Endothelial cell of umbilical vein (primary cell): Measurements from ENCODE around the gene POLR2F. TPM values are rescaled to one million over a fixed set of nuclear protein-coding genes. Genes with fewer than 3 reads are reported as not detected.
A peak's percentile ranks its signal among the peaks of the same experiment; 100 is the strongest.

ENCODE experiments used
- BruUV-seq: library from RNA; stranded (reverse); fragments of 400-500 nt; replicated peaks from 2 replicates; lab custom pipeline; 2021; lab: Mats Ljungman, UMichigan
- CTCF ChIA-PET: fragments of 300-600, 350-600 bp; sonication (Branson Sonifier 250); formaldehyde crosslinking; loops from one replicate; lab custom pipeline; 2021; ENCODE audit warnings: antibody characterized with exemption, inconsistent platforms; lab: Charles Lee
- POLR2A ChIA-PET: fragments of 300-600, 350-600 bp; sonication (Branson Sonifier 250); formaldehyde crosslinking; loops from one replicate; lab custom pipeline; 2021; ENCODE audit warnings: antibody characterized with exemption, inconsistent platforms; lab: Charles Lee
- DNase-seq: peaks from one replicate; pipeline ENCODE4 v3.0.0-alpha.2; 2011; ENCODE audit warnings: low read depth, low spot score
- FAIRE-seq: peaks from 2 replicates; lab custom pipeline; 2011; peaks lifted over from hg19 to GRCh38; lab: Jason Lieb, UNC
- H2AFZ ChIP-seq: 2 replicates; pipeline ENCODE4 v1.6.0; 2012; ENCODE audit warnings: low read depth, low read length, control low read depth, inconsistent platforms
- H3K27ac ChIP-seq: 2 replicates; pipeline ENCODE4 v1.5.1; 2011; ENCODE audit warnings: low read depth, mild to moderate bottlenecking, control low read depth, low read length, moderate library complexity; ENCODE audit not compliant: insufficient read depth
- H3K27me3 ChIP-seq, 2 experiments: 2 replicates each; pipeline versions ENCODE4 v1.6.0 to v1.6.1; 2011; ENCODE audit warnings: low read length in 2 of 2, mixed read lengths in 1 of 2; ENCODE audit not compliant: control insufficient read depth in 2 of 2, insufficient read depth in 2 of 2
- H3K36me3 ChIP-seq, 2 experiments: 2 replicates in 1 of 2; 3 replicates in 1 of 2; pipeline ENCODE4 v1.5.1; 2011; ENCODE audit warnings: low read length in 2 of 2, mild to moderate bottlenecking in 1 of 2, moderate library complexity in 1 of 2; ENCODE audit not compliant: control insufficient read depth in 2 of 2, insufficient read depth in 2 of 2; ENCODE audit errors: extremely low read depth in 1 of 2
- H3K4me1 ChIP-seq: 3 replicates; pipeline ENCODE4 v1.5.1; 2011; ENCODE audit warnings: mild to moderate bottlenecking, low read length; ENCODE audit not compliant: control insufficient read depth, insufficient read depth; ENCODE audit errors: extremely low read depth
- H3K4me2 ChIP-seq: 2 replicates; pipeline ENCODE4 v1.6.1; 2011; ENCODE audit warnings: low read length, control low read depth, mixed read lengths; ENCODE audit not compliant: insufficient read depth
- H3K4me3 ChIP-seq, 3 experiments: fragments of 200-600 bp in 1 of 3; sonication (generic), shearing (Covaris generic) in 1 of 3; replicated peaks in 1 of 3; 2 replicates each; pipeline ENCODE4 v1.5.1; 2011 to 2016; ENCODE audit warnings: control low read depth in 3 of 3, low read length in 3 of 3, mild to moderate bottlenecking in 2 of 3, inconsistent platforms in 1 of 3, low read depth in 1 of 3, moderate library complexity in 1 of 3; ENCODE audit not compliant: insufficient read depth in 1 of 3
- H3K79me2 ChIP-seq: 2 replicates; pipeline ENCODE4 v1.6.0; 2012; ENCODE audit warnings: low read length, inconsistent platforms; ENCODE audit not compliant: control insufficient read depth, insufficient read depth
- H3K9ac ChIP-seq: replicated peaks from 2 replicates; pipeline ENCODE3; 2011; ENCODE audit warnings: low read length, control low read depth; ENCODE audit not compliant: insufficient read depth; ENCODE audit errors: extremely low read depth
- H3K9me1 ChIP-seq: replicated peaks from 3 replicates; pipeline ENCODE4 v1.6.0; 2011; ENCODE audit warnings: mild to moderate bottlenecking, low read length; ENCODE audit not compliant: control insufficient read depth, insufficient read depth; ENCODE audit errors: extremely low read depth
- H3K9me3 ChIP-seq: replicated peaks from 2 replicates; pipeline ENCODE4 v1.5.1; 2012; ENCODE audit warnings: low read length, inconsistent platforms; ENCODE audit not compliant: control insufficient read depth, insufficient read depth
- H4K20me1 ChIP-seq: replicated peaks from 2 replicates; pipeline ENCODE3; 2011; ENCODE audit warnings: mild to moderate bottlenecking, low read length; ENCODE audit not compliant: control insufficient read depth, insufficient read depth; ENCODE audit errors: extremely low read depth
- EZH2 ChIP-seq: IDR thresholded peaks from 2 replicates; pipeline ENCODE4 v1.6.1; 2012; ENCODE audit warnings: borderline replicate concordance, low read depth, mild to moderate bottlenecking, moderate library complexity, low read length, inconsistent platforms; ENCODE audit not compliant: severe bottlenecking
- GATA2 ChIP-seq: IDR thresholded peaks from 2 replicates; pipeline ENCODE4 v1.7.0; 2011; ENCODE audit warnings: low read depth, mild to moderate bottlenecking, moderate library complexity, mixed read lengths, low read length; ENCODE audit not compliant: insufficient read length, insufficient read depth
- POLR2A ChIP-seq: IDR thresholded peaks from 2 replicates; pipeline ENCODE4 v1.6.1; 2012; ENCODE audit warnings: low read depth, mild to moderate bottlenecking, control low read depth, low read length
- POLR2AphosphoS5 ChIP-seq: IDR thresholded peaks from 2 replicates; pipeline ENCODE4 v1.6.1; 2012; ENCODE audit warnings: low read depth, mild to moderate bottlenecking, control low read depth, low read length, moderate library complexity; ENCODE audit not compliant: insufficient read depth
- dilution Hi-C: fragments of 300-500 bp; cut with MboI; formaldehyde crosslinking; loops from one replicate; pipeline ENCODE4 v1.15.0; 2019; ENCODE audit warnings: low sequenced_read_pairs; ENCODE audit not compliant: extremely low pct_ligation_motif_present
- intact Hi-C: fragments of 100-400 bp; cut with micrococcal nuclease; formaldehyde crosslinking; loops from one replicate; pipeline ENCODE4 v1.10.0; 2022
- polyA plus RNA-seq, 4 experiments: library from polyadenylated mRNA; depleted of rRNA in 3 of 4; stranded (reverse) in 3 of 4; unstranded in 1 of 4; fragments of >200 nt; gene quantifications; 2 replicates each; pipeline versions ENCODE4 v1.2.1 to v1.2.3, GENCODE V29; 2011 to 2012; ENCODE audit warnings: missing spikeins in 1 of 4
- total RNA-seq: library from RNA; stranded (reverse); gene quantifications from 2 replicates; pipeline ENCODE4 v1.2.3, GENCODE V29; 2021
- TF ChIP-seq, protein P1 (sequence below), 2 donors: IDR thresholded peaks; 1 replicate in 1 of 2; 2 replicates in 1 of 2; pipeline ENCODE4 v1.5.1; 2011; ENCODE audit warnings: low read length in 2 of 2, mild to moderate bottlenecking in 2 of 2, moderate library complexity in 2 of 2, control low read depth in 1 of 2, inconsistent platforms in 1 of 2, low read depth in 1 of 2; ENCODE audit not compliant: insufficient read depth in 1 of 2; ENCODE audit errors: extremely low read depth in 1 of 2

The POLR2F gene
- total and polyA plus RNA-seq, 2 donors (not counting 3 experiments of a cell fraction or from before 2014, with no cell fraction given), result 106 to 112 TPM

DNA sequence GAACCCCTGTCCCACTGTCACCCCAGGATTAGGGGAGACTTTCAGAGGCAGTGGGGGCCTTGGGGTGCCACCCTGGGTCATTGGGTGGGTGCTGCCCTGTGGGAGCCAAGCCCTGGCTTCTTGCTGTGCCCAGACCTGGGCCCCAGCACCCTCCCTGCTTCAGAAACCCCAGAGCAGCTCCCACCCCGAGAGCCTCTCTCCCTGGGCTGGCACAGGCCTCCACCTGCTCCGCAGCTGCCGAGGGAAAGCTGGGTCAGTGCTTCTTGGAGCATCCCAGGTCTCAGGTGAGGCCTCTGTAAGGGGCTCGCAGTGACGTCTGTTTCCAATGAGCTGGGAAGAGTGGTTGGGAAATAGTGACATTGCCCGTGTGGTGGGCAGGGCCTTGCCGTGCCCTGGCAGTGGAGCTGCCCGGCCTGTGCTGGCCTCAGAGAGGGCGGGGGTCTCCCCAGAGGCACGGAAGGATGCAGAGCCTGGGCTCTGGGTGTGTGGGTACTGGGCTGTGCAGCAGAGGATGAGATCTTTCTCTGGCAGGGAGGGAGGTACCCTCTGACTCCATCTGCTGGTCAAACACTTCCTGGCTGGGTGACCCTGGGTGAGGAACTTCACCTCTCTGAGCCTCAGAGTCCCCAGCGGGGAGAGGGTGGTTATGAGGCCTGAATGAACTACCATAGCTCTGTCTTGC, 23.1 kb upstream of the POLR2F start:
- H3K27ac ChIP-seq, result peak overlapping the region; percentile 41
- DNase-seq (no peak), FAIRE-seq (peak; percentile 70)
- H3K36me3 ChIP-seq, result peaks cover 5 to 31% of the 10 kb centered on the region in 2 experiments
- no peaks in the 10 kb centered on the region for H3K79me2 ChIP-seq
- ChIA-PET CTCF (interaction anchor here (1.0 to 4.7 kb wide), 7 partner anchors 13 to 112 kb away, joined by 3 to 48 read pairs (median 4); partner anchors contain the start of gene MICALL1), POLR2A (no interaction called here)
- no peak overlapping the region for H3K4me3 ChIP-seq
- H3K9me1 ChIP-seq, result no peaks in the 10 kb centered on the region
- no peak for TF ChIP-seq EZH2
- no peak for TF ChIP-seq POLR2A
- TF ChIP-seq, protein P1, sequence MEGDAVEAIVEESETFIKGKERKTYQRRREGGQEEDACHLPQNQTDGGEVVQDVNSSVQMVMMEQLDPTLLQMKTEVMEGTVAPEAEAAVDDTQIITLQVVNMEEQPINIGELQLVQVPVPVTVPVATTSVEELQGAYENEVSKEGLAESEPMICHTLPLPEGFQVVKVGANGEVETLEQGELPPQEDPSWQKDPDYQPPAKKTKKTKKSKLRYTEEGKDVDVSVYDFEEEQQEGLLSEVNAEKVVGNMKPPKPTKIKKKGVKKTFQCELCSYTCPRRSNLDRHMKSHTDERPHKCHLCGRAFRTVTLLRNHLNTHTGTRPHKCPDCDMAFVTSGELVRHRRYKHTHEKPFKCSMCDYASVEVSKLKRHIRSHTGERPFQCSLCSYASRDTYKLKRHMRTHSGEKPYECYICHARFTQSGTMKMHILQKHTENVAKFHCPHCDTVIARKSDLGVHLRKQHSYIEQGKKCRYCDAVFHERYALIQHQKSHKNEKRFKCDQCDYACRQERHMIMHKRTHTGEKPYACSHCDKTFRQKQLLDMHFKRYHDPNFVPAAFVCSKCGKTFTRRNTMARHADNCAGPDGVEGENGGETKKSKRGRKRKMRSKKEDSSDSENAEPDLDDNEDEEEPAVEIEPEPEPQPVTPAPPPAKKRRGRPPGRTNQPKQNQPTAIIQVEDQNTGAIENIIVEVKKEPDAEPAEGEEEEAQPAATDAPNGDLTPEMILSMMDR (IDR thresholded peaks at IDR 0.05; ENCODE audit: extremely low read depth in 1 of 2, insufficient read depth in 1 of 2, low read depth in 1 of 2, low read length in 2 of 2), result peak; percentile 29 to 36
- no peak for TF ChIP-seq POLR2AphosphoS5
- TF ChIP-seq GATA2, result no peak
- H3K9me3 ChIP-seq, result no peaks in the 10 kb centered on the region
- H3K4me1 ChIP-seq, result peaks cover 29% of the 10 kb centered on the region
- BruUV-seq, result no TSS peak
- H3K9ac ChIP-seq, result no peak overlapping the region
- dilution Hi-C loops, result no loop called here
- intact Hi-C loops, result no loop called here
- H2AFZ ChIP-seq, result no peak overlapping the region
- no peak overlapping the region for H3K4me2 ChIP-seq
- no peaks in the 10 kb centered on the region for H3K27me3 ChIP-seq
- no peaks in the 10 kb centered on the region for H4K20me1 ChIP-seq
